GM12892 (cell line): ENCODE results near the gene FAM210B.
"Not testable (repeated sequence)": the region's sequence is repeated elsewhere in the genome, so short reads cannot be mapped to it uniquely, and the experiment has no call there.

Experiments used
- POLR2A ChIP-seq: IDR thresholded peaks from 2 replicates; pipeline ENCODE4 v1.6.1; 2011; ENCODE audit warnings: low read depth, low read length, control low read depth
- POLR2AphosphoS5 ChIP-seq: IDR thresholded peaks from 2 replicates; pipeline ENCODE4 v1.6.1; 2011; ENCODE audit warnings: low read depth, low read length, control low read depth
- TAF1 ChIP-seq: IDR thresholded peaks from 2 replicates; pipeline ENCODE4 v1.6.1; 2011; ENCODE audit warnings: low read depth, mild to moderate bottlenecking, control low read depth, low read length, borderline replicate concordance

DNA sequence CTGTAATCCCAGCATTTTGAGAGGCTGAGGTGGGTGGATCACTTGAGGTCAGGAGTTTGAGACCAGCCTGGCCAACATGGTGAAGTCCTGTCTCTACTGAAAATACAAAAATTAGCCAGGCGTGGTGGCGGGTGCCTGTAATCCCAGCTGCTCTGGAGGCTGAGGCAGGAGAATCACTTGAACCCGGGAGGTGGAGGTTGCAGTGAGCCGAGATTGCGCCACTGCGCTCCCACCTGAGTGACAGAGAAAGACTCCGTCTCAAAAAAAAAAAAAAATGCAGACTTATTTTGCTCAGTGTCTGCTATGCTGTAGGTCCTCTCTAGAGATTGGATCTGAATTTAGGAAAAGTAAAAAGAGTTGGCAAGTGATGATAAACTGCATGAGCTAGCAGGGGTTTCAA is 52.5 kb downstream of the FAM210B start:
- TF ChIP-seq TAF1, POLR2AphosphoS5, POLR2A: not testable (repeated sequence)
